Progenitor cell of endocrine pancreas (in vitro differentiated cells): ENCODE measurements around the gene TRMT10B. TPM values are rescaled to one million over a fixed set of nuclear protein-coding genes. Genes with fewer than 3 reads are reported as not detected.

Experiments
- DNase-seq: peaks from one replicate; pipeline ENCODE4 v3.0.0; 2021; ENCODE audit warnings: low spot score; ENCODE audit not compliant: unreplicated experiment
- H3K27ac Mint-ChIP-seq: 2 replicates; pipeline ENCODE4 v1.8.0; 2021; ENCODE audit warnings: mild to moderate bottlenecking, moderate library complexity, mixed read lengths
- H3K27me3 Mint-ChIP-seq: 2 replicates; pipeline ENCODE4 v1.8.0; 2021; ENCODE audit warnings: mixed read lengths
- H3K36me3 Mint-ChIP-seq: 2 replicates; pipeline ENCODE4 v1.8.0; 2022; ENCODE audit warnings: mixed read lengths; ENCODE audit not compliant: insufficient read depth
- H3K4me1 Mint-ChIP-seq: 2 replicates; pipeline ENCODE4 v1.8.0; 2021; ENCODE audit warnings: low read depth, mixed read lengths
- H3K4me3 Mint-ChIP-seq: 2 replicates; pipeline ENCODE4 v1.8.0; 2021; ENCODE audit warnings: low read depth, mild to moderate bottlenecking, moderate library complexity, mixed read lengths
- H3K9me3 Mint-ChIP-seq: 2 replicates; pipeline ENCODE4 v1.8.0; 2021; ENCODE audit warnings: low read depth, mixed read lengths
- CTCF ChIP-seq: fragments of 200-600 bp; sonication (generic); IDR thresholded peaks from one replicate; pipeline ENCODE4 v1.5.0; 2021; ENCODE audit warnings: antibody characterized with exemption, mild to moderate bottlenecking; ENCODE audit not compliant: unreplicated experiment
- total RNA-seq: library from RNA; stranded (reverse); gene quantifications from 2 replicates; pipeline ENCODE4 v1.2.1, GENCODE V29; 2021

Gene TRMT10B
- total RNA-seq, 1 donor from 2014 or later, result 13.6 TPM

DNA sequence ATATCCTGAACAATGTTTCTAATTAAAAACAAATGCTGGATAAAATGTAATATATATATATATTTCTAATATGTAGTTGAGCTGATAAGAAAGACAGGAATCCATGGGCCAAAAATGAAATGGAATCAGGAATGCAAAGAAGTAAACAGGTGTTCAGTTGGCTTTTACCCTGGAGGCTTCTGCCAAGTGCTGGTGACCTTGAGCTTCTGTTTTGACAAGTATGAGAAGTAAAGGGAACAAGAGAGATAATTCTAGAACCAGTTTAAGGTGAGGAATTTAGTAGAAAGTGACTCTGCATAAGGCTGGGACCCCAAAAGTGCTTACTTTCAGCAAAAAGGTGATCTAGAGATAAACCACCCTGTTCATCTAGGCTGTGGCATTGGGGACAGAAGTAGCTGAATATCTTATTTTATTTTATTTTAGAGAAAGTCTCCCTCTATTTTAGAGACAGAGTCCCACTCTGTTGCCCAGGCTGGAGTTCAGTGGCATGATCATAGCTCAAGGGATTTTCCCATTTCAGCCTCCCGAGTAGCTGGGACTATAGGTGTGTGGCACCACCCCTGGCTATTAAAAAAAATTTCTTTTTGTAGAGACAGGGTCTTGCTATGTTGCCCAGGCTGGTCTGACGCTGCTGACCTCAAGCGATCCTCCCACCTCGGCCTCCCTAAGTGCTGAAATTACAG lies 74.0 kb downstream of the TRMT10B start:
- Mint-ChIP-seq H3K27ac (no peak overlapping the region), H3K36me3 (peaks cover 26% of the 10 kb centered on the region), H3K27me3 (no peaks in the 10 kb centered on the region), H3K4me3 (no peak overlapping the region), H3K4me1 (no peaks in the 10 kb centered on the region), H3K9me3 (peaks cover 3% of the 10 kb centered on the region)
- TF ChIP-seq CTCF, result no peak
- DNase-seq, result no peak

Other genes with a start within 250 kb of the TRMT10B start
- 22.0 TPM in 2 replicates for gene FBXO10, start 177.4 kb upstream of the TRMT10B start, total RNA-seq
- gene TOMM5, start 161.2 kb upstream of the TRMT10B start, total RNA-seq, result 100 and 103 TPM in 2 replicates
- gene FRMPD1, start 102.9 kb upstream of the TRMT10B start, total RNA-seq, result 0.31 and 0.44 TPM in 2 replicates
- 55.7 and 61.8 TPM in 2 replicates for gene EXOSC3, start 31.3 kb downstream of the TRMT10B start, total RNA-seq
- gene DCAF10, start 47.0 kb downstream of the TRMT10B start, total RNA-seq, result 27.3 and 29.4 TPM in 2 replicates
- 29.1 and 32.5 TPM in 2 replicates for gene SLC25A51, start 150.3 kb downstream of the TRMT10B start, total RNA-seq